NCI-H2196 treated with DMSO at 0.1 percent for 48 hours (cell line): ENCODE measurements around the gene MB21D2.

Experiments used
- DNase-seq: peaks from one replicate; lab custom pipeline; 2025; ENCODE audit not compliant: unreplicated experiment; lab: John Stamatoyannopoulos, UW

Gene MB21D2

DNA sequence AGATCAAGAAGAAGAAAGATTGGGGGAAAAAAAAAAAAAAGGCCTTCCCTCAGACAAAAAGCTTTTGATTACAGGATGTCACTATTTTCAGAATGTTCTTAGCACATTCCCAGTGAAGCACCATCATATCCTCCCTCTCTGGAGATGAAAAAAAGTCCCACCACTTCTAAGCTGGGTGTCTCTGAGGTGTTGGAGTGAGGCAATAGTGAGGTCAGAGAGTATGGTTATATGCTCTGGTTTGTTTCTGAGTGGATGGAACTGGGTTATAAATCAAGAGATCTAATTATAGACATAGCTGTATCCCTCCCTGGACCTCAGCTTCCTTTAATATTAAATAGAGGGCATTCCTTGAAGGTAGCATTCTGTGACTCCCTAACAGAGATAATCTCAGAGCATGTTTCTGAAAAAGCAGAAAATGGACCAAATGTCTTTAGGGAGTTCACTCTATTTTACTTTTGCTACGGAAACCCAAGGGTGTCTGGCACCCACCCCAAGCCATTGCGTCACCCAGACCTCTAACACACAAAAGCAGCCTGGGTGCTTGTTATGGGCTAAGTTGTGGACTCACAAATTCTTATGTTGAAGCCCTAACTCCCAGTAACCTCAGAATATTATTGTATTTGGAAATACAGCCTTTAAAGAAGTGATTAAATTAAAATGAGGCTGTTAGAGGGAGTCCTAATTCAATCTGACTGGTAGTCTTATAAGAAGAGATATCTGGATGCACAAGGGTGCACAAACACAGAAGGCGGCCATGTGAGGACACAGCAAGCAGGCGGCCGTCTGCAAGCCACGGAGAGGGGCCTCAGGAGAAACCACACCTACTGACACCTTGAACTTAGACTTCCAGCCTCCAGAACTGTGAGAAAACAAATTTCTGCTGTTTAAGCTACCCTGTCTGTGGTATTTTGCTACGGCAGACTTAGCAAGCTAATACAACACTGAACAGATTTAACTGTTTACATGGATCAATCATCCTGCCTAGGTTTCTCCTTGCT, 81.5 kb downstream of the MB21D2 start:
- DNase-seq = no peak

DNA sequence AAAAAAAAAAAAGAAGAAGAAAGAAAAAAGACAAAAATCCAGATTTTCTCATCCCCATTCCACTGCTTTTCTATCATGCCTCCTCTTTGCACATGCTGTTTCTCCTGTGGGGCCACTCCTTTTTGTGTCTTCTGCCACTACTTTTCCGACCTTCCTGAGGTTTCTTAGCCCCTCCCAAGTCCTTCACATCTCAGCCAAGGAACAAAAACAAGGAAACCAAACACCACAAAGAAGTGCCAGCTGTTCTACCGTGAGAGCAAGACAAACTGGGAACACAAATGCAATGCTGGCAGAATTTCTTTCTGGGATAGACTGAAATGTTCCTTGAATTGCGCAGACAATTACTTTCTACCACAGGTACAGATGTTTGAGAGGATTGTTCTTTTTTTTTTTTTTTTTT, 83.2 kb downstream of the MB21D2 start:
- DNase-seq = no peak

- no peak for DNase-seq
Measured at GRCh38 chr3:192833177-192833890, 84.3 kb downstream of the MB21D2 start.

DNA sequence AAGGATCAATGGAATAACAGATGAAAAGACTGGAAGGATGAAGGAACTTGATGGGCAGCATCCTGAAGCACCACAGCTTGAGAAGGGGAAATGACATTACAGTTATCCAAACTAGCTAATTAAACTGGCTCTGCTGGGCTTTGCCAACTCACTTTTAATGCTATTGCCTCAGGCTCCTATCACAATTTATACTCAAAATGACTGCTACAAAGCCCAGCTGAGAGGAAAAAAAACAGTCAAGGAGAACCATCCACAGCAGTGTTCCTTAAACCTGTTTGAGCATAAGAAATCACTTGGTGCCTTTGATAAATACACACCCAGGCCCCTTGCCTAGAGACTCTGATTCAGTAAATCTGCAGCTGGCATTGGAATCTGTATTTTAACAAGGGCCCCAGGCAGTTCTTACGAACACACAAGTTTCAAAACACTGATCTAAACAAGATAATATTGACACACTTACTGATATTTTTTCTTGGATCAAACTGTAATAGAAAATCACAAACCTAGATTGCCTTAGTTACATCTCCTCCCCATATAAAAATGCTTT, 85.8 kb downstream of the MB21D2 start:
- no peak for DNase-seq

DNA sequence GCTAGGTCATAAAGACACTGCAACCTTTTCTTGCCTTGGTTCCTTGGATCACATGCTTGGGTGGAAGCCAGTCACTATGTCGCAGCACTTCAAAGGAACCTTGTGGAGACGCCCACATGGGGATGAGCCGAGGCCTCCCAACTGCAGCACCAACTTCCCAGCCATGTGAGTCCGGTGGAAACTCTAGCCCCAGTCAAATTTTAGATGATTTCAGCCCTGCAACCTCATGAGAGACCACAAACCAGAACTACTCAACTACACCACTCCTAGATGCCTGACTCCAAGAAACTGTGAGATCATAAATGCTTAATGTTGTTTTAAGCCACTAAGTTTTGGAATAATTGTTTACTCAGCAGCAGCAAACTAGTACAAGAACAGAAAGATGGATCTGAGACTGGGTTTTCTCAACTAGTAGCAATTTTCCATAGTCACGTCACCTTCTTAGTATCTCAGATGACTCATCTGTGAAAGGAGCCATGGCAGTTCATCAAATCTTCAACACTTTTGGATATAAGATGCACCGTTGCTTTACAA, 86.5 kb downstream of the MB21D2 start:
- no peak for DNase-seq

GRCh38 chr3:192830291-192831110, 87.2 kb downstream of the MB21D2 start:
- peak; percentile 64 for DNase-seq

DNA sequence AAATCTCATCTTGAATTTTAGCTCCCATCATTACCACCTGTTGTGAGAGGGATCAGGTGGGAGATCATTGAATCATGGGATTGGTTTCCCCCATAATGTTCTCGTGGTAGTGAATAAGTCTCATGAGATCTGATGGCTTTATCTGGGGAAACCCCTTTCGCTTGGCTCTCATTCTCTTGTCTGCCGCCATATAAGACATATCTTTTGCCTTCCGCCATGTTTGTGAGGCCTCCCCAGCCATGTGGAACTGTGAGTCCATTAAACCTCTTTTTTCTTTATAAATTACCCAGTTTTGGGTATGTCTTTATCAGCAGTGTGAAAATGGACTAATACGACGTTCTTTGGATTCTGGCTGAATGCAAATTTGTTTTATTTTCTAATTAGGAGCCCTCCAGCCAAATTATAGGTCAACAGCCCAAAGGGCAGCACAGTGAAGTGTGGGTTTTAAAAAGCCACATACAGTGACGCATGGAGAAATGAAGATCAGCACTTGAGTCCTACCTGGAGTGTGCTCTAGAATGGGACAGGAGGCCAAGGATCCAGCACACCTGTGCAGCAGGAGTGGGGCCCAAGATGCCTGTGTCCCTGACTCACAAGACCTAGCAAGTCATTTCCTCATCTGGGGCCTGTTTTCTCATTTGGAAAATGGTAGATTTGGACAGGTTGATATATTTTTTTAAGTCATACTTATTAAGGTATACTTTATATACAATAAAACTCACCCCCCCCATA, 89.6 kb downstream of the MB21D2 start:
- DNase-seq = no peak

- DNase-seq = no peak
Measured at GRCh38 chr3:192827208-192827607, 90.4 kb downstream of the MB21D2 start.

DNA sequence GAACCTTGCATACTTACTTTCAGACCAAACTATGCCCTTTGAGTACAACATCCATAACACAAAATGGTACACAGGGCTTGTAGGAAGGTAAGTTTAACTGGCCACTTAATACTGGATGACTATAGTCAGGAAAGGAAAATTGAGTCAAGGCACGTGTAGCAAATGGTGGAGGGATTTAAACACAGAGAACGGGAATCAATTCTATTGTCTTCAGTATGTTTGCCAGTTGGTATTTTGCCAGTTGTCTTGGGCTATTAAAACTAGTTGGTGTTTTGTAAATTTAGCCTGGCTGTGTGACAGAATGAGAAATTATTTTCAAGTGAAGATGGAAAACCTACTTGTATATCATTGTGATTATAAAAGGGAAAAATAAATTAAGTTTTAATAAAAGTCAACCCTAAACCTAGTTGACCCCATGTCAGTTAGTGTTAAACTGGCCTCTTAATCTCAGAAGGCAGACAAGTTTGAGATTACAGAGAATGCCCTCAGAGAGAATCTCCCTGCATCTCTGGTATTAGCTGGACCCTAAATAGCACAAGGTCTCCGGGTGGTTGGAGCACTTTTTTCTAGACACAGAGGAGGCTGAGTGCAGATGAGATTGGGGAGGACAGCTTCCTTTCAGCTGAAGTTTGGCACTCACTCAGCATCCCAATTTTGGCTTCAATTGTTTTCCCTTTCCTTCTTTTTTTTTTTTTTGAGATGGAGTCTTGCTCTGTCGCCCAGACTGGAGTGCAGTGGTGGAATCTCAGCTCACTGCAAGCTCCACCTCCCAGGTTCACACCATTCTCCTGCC, 91.2 kb downstream of the MB21D2 start:
- peak; percentile 40 for DNase-seq

DNA sequence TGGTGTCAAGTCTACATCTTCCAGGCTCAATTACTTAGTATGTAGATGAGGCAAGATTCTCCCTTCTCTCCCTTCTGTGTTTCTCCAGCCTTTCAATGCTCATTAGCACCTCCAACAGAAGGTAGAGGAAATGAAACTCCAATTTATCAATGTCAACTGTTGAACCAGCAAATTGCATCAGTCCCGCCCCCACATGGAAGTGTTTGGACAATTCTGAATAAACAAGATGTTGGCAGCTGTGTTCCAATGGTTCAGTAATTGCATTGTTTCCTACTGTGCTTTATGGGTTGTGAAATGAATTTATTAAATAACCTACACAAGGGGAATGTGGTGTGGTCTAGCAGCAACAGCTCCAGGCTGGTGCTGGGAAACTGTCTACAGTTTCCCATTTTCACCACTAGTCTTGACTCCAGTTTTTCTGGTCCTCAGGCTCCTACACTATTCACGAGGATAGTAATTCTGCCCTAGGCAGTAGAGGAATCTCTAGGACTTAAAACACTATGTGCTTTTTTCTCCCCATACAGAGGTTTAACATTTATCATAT, 91.9 kb downstream of the MB21D2 start:
- DNase-seq = peak; percentile 96

GRCh38 chr3:192825216-192825615, 92.4 kb downstream of the MB21D2 start:
- no peak for DNase-seq

DNA sequence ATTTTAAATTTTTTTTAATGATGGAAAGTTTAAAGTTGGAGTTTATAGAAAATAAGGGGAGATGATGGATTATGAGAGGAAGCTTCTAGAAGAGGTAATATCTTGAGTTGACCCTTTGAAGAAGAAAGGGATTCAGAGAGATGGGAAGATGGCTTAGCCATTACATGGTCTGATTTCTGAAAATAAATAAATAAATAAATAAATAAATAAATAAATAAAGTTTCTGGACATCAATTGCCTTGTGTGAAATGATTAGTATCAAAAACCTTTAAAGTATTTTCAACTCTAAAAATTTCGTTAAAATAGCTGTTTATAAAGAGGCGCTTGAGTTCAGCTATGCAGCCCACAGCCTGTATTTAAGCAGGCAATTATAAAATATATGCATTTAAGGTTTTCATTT, 93.3 kb downstream of the MB21D2 start:
- DNase-seq = no peak

- DNase-seq = no peak
Measured at GRCh38 chr3:192821161-192821560, 96.5 kb downstream of the MB21D2 start.

GRCh38 chr3:192820161-192820560, 97.5 kb downstream of the MB21D2 start:
- no peak for DNase-seq

- DNase-seq = no peak
Measured at GRCh38 chr3:192819001-192819569, 98.6 kb downstream of the MB21D2 start.

GRCh38 chr3:192818126-192818525, 99.5 kb downstream of the MB21D2 start:
- DNase-seq = no peak

- DNase-seq = no peak
Measured at GRCh38 chr3:192817506-192817905, 100.2 kb downstream of the MB21D2 start.

DNA sequence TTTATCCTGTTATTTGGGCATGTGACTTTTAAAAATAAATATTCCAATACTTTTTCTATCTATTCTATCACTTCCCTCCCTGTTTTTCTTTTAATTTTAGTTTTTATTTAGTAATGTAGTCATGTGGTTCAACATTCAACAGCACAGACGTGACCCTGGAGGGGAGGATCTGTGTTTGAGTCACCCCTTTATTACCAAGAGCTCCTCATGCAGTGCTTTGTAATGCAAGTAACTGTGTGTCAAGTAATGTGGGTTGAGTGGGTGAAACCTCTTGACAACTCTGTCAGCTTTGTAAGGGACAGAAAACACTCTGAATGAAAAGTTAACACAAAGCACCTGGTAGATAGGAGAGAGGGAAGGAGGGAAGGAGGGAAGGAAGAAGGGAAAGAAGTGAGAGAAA, 100.6 kb downstream of the MB21D2 start:
- DNase-seq = no peak

GRCh38 chr3:192816351-192816750, 101.3 kb downstream of the MB21D2 start:
- peak; percentile 87 for DNase-seq
